HepG2 (cell line): ENCODE measurements around the gene UNC50. TPM values are rescaled to one million over a fixed set of nuclear protein-coding genes. Genes with fewer than 3 reads are reported as not detected.

Experiments
- CC2D1A ChIP-seq: sonication (generic); formaldehyde crosslinking; IDR thresholded peaks from 2 replicates; pipeline ENCODE4 v1.8.1; 2023; ENCODE audit warnings: mild to moderate bottlenecking, missing genetic modification reagents
- GLMP ChIP-seq: sonication (generic); formaldehyde crosslinking; IDR thresholded peaks from 2 replicates; pipeline ENCODE4 v1.9.0; 2021; ENCODE audit warnings: missing genetic modification reagents, mild to moderate bottlenecking, borderline replicate concordance
- HNF1B ChIP-seq: sonication (generic); formaldehyde crosslinking; IDR thresholded peaks from 2 replicates; pipeline ENCODE4 v1.5.1; 2020; ENCODE audit warnings: mild to moderate bottlenecking, moderate library complexity, missing genetic modification reagents
- IRX3 ChIP-seq: sonication (generic); formaldehyde crosslinking; IDR thresholded peaks from 2 replicates; pipeline ENCODE4 v1.8.1; 2023; ENCODE audit warnings: mild to moderate bottlenecking, low read depth, missing genetic modification reagents, borderline replicate concordance
- MYNN ChIP-seq: sonication (generic); formaldehyde crosslinking; IDR thresholded peaks from 2 replicates; pipeline ENCODE4 v1.4.0; 2020; ENCODE audit warnings: mild to moderate bottlenecking, low read depth, missing genetic modification reagents
- NFE2L1 ChIP-seq: sonication (generic); formaldehyde crosslinking; IDR thresholded peaks from 2 replicates; pipeline ENCODE4 v1.4.0; 2020; ENCODE audit warnings: missing genetic modification reagents, mild to moderate bottlenecking, borderline replicate concordance
- SIN3A ChIP-seq: IDR thresholded peaks from 2 replicates; pipeline ENCODE4 v1.6.1; 2011; ENCODE audit warnings: low read depth, mild to moderate bottlenecking, control low read depth, low read length, borderline replicate concordance
- UBTF ChIP-seq: sonication (generic); formaldehyde crosslinking; IDR thresholded peaks from 2 replicates; pipeline ENCODE4 v1.4.0; 2020; ENCODE audit warnings: mild to moderate bottlenecking, missing genetic modification reagents
- XBP1 ChIP-seq: sonication (generic); formaldehyde crosslinking; IDR thresholded peaks from 2 replicates; pipeline ENCODE4 v1.5.0; 2020; ENCODE audit warnings: missing genetic modification reagents
- ZBTB20 ChIP-seq: sonication (generic); formaldehyde crosslinking; IDR thresholded peaks from 2 replicates; pipeline ENCODE4 v1.8.1; 2023; ENCODE audit warnings: missing genetic modification reagents, low read depth, mild to moderate bottlenecking, borderline replicate concordance
- ZMYM2 ChIP-seq: sonication (generic); formaldehyde crosslinking; IDR thresholded peaks from 2 replicates; pipeline ENCODE4 v1.8.0; 2022; ENCODE audit warnings: mild to moderate bottlenecking, missing genetic modification reagents
- ZNF160 ChIP-seq: sonication (generic); formaldehyde crosslinking; IDR thresholded peaks from 2 replicates; pipeline ENCODE4 v1.8.0; 2022; ENCODE audit warnings: mild to moderate bottlenecking, inconsistent platforms, missing genetic modification reagents
- ZNF749 ChIP-seq: sonication (generic); formaldehyde crosslinking; IDR thresholded peaks from 2 replicates; pipeline ENCODE4 v1.8.0; 2022; ENCODE audit warnings: mild to moderate bottlenecking, missing genetic modification reagents, moderate library complexity, borderline replicate concordance
- ZNF75D ChIP-seq: sonication (generic); formaldehyde crosslinking; IDR thresholded peaks from 2 replicates; pipeline ENCODE4 v1.8.1; 2023; ENCODE audit warnings: missing genetic modification reagents, mild to moderate bottlenecking, borderline replicate concordance
- polyA plus RNA-seq, 8 experiments: library from polyadenylated mRNA; depleted of rRNA in 3 of 8; stranded (reverse) in 7 of 8; unstranded in 1 of 8; fragments of >200 nt; fragmentation: Illumina TruSeq in 4 of 8; extraction: Trizol in 4 of 8; gene quantifications; 2 replicates each; pipeline versions ENCODE4 v1.2.1 to v1.2.3, GENCODE V29; 2011 to 2016; ENCODE audit warnings: low read depth in 4 of 8, missing spikeins in 1 of 8, mixed read lengths in 1 of 8; ENCODE audit not compliant: insufficient read depth in 1 of 8
- total RNA-seq, 5 experiments: library from RNA; depleted of rRNA; stranded (reverse); fragments of >200 nt; fragmentation: Illumina TruSeq; extraction: Trizol; gene quantifications; 2 replicates each; pipeline ENCODE4 v1.2.3, GENCODE V29; 2016; ENCODE audit warnings: low read depth in 1 of 5
- TF ChIP-seq, protein P1 (sequence below): sonication (generic); formaldehyde crosslinking; IDR thresholded peaks from 2 replicates; pipeline ENCODE4 v1.5.0; 2020; ENCODE audit warnings: mild to moderate bottlenecking, missing genetic modification reagents, borderline replicate concordance
- TF ChIP-seq, protein P2 (sequence below): sonication (generic); formaldehyde crosslinking; IDR thresholded peaks from 2 replicates; pipeline ENCODE4 v1.8.1; 2023; ENCODE audit warnings: mild to moderate bottlenecking, moderate library complexity, missing genetic modification reagents

Gene UNC50
- total and polyA plus RNA-seq, 2 of the 13 experiments (the other 11 are each of a cell fraction or from before 2014, with no cell fraction given) = 92.6 to 95.6 TPM

DNA sequence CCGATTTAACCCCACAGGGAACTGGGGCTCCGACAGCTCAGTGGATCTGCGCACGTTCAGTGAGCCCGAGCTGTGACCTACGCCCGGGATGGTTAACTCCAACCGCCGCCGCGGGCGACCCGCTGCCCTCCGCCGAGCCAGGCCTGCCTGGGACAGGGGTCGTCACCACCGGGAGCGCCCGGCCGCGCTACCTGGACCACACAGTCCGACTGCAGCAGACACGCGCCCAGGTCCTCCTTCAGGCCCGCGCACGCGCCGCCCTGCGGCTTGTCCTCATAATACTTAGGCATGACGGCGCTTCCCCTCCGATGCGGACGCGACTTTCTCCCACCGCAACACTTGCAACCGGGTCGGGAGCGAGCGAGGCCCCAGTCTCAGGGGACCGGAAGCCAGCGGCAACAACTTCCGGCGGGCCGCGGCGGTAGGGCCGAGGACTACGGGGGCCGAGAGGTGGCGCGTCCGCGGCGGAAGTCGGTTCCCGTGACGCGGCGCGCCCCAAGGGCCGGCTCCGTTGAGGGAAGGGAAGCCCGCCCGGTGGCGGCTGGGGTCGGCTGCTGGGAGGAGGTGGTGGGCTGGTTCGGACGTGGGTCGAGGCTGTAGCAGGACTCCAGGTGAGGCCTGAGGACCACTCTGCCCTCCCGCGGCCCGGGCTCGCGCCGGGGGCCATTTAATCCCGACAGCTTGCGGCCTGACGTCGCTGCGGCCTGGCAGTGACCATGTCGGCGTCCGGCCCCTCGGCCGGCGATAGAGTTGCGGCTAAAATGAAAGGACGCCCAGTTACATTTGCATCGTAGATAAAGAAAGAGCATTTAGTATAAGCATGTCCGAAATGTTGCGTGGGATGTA lies at the start of gene UNC50, which contains the start of gene COA5 (continued):
- TF ChIP-seq HNF1B (CRISPR knock-in tag) = peak; percentile 97
- TF ChIP-seq UBTF (CRISPR knock-in tag) = peak; percentile 99
- peak; percentile 85; the same call in 1 of the 2 replicates for TF ChIP-seq ZNF75D (CRISPR knock-in tag)
- no peak for TF ChIP-seq CC2D1A (CRISPR knock-in tag)
- TF ChIP-seq ZBTB20 (CRISPR knock-in tag) = peak; percentile 58; the same call in 1 of the 2 replicates
- TF ChIP-seq MYNN (CRISPR knock-in tag) = peak; percentile 37; the same call in 1 of the 2 replicates
- no peak for TF ChIP-seq ZMYM2 (CRISPR knock-in tag)
- TF ChIP-seq NFE2L1 (CRISPR knock-in tag) = 0 out of 2 replicates have a peak, but pooled peaks have one; percentile 28
- peak; percentile 83; the same call in 1 of the 2 replicates for TF ChIP-seq ZNF749
- TF ChIP-seq XBP1 (CRISPR knock-in tag) = no peak
- TF ChIP-seq, protein P1, sequence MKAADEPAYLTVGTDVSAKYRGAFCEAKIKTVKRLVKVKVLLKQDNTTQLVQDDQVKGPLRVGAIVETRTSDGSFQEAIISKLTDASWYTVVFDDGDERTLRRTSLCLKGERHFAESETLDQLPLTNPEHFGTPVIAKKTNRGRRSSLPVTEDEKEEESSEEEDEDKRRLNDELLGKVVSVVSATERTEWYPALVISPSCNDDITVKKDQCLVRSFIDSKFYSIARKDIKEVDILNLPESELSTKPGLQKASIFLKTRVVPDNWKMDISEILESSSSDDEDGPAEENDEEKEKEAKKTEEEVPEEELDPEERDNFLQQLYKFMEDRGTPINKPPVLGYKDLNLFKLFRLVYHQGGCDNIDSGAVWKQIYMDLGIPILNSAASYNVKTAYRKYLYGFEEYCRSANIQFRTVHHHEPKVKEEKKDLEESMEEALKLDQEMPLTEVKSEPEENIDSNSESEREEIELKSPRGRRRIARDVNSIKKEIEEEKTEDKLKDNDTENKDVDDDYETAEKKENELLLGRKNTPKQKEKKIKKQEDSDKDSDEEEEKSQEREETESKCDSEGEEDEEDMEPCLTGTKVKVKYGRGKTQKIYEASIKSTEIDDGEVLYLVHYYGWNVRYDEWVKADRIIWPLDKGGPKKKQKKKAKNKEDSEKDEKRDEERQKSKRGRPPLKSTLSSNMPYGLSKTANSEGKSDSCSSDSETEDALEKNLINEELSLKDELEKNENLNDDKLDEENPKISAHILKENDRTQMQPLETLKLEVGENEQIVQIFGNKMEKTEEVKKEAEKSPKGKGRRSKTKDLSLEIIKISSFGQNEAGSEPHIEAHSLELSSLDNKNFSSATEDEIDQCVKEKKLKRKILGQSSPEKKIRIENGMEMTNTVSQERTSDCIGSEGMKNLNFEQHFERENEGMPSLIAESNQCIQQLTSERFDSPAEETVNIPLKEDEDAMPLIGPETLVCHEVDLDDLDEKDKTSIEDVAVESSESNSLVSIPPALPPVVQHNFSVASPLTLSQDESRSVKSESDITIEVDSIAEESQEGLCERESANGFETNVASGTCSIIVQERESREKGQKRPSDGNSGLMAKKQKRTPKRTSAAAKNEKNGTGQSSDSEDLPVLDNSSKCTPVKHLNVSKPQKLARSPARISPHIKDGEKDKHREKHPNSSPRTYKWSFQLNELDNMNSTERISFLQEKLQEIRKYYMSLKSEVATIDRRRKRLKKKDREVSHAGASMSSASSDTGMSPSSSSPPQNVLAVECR = peak; percentile 99
- TF ChIP-seq IRX3 (CRISPR knock-in tag) = peak; percentile 93
- peak; percentile 91 for TF ChIP-seq ZNF160 (CRISPR knock-in tag)
- TF ChIP-seq GLMP (CRISPR knock-in tag) = no peak
- TF ChIP-seq, protein P2, sequence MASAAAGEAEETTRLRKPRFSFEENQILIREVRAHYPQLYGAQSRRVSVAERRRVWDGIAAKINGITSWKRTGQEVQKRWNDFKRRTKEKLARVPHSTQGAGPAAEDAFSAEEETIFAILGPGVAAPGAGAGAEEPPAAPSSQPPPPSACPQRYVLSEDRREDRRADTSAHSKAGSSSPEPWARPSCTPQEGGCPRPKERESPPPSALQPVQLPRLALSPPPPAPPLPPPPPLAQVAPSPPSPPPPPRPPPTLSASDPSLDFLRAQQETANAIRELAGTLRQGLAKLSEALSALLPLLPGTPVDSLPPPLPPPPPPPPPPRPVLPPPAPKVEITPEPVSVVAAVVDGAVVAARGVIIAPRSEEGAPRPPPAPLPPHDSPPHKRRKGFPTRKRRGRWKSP (CRISPR knock-in tag) = peak; percentile 93
- peak; percentile 96; the same call in 1 of the 2 replicates for TF ChIP-seq SIN3A
